Hematopoietic multipotent progenitor cell treated with erythropoietin and hydrocortisone succinate and interleukin-3 and kit ligand, for 4 days (in vitro differentiated cells): ENCODE measurements around the gene SHQ1.

ENCODE experiments used
- DNase-seq: peaks from one replicate; pipeline ENCODE4 v3.0.0-alpha.2; 2015

SHQ1 gene

DNA sequence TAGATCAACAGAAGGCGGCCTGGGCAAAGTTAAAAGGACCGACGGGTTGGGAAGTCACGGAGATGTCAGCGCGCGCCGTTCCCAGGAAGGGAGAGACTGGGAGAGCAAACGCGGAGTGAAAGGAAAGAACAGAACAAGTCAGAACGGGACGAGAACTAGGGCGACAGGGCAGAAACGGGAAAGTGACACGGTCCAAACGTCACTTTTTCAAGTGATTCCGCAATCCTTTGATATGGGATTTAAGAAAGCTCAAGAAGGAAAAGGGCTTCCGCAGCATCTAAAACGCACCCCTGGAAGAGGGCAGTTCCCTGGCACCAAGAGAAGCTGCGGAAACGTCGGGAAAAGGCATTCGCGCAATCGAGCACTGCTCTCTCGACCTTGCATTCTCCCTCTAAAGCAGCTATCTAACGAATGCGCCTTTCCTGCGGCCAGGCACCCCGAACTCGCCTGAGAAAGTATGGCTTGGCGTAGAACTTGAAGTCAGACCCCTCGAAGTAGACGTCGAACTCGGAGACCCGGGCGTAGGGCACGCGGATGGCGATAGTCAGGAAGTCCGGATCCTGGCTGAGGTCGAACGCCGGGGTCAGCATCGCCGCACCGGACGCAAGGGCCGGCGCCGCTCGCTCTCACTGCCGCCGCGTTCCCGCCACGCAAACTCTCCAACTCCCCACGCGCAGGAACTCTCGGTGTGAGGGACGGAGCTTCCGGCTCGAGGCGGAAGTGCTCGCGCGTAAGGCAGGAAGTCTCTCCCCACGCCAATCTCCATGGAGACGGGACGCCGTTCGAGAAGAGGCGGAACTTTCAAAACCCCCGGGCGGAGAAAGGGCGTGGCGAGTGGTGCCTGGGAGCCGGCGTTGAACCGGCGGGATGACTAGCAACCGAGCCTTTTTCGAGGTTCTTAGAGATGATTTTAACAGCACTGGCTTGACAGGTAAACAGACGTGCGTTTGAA, at the start of gene SHQ1:
Gene SHQ1 (minus strand): TSS at position 695 of the 952 bp plus-strand sequence. CDS start 105 bp downstream, at position 590.
- DNase-seq, result peak; percentile 98

DNA sequence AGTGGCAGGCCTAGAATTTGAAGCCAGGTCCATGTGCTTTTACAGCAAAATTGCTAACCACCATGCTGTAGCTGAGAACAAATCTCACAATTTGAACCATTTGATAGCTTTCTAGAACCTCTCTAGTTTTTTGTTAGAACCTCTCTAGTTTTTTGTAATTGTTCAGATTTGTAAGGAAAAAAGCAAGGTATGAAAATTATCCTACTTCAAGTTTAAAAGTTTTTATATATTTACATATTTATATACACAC, 49.4 kb upstream of the SHQ1 start:
- no peak for DNase-seq

DNA sequence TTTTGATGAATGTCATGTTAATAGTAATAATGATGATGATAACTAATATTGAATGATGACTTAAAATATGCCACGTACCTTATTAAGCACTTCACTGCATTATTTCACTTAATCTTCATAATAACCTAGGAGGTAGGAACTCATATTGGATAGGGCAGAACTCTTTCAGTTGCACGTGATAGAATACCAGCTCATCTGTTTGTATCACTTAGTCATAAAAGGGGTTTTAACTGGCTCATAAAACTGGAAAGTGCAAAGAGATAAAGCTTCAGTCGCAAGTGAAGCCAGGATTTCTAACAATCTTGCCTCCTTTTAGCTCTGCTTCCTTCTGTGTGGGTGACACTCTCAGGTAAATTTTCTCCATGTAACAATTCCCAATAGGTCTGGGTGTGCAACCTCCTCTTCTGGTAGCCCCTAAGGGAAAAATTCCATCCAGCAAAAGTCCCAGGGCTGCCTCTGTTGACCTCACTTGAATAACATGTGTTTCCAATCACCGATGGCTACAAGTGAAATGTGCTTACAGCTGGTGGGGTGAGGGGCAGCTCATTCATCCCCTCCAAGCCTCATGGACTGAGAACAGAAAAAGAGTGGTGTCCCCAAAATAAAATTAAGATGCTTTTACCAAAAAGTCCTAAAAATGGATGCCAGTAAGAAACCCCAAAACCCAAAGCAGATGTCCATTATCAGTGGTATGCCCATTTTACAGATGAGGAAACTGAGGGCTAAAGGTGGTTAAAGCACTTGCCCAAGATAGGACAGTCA, 48.9 kb upstream of the SHQ1 start:
- no peak for DNase-seq

DNA sequence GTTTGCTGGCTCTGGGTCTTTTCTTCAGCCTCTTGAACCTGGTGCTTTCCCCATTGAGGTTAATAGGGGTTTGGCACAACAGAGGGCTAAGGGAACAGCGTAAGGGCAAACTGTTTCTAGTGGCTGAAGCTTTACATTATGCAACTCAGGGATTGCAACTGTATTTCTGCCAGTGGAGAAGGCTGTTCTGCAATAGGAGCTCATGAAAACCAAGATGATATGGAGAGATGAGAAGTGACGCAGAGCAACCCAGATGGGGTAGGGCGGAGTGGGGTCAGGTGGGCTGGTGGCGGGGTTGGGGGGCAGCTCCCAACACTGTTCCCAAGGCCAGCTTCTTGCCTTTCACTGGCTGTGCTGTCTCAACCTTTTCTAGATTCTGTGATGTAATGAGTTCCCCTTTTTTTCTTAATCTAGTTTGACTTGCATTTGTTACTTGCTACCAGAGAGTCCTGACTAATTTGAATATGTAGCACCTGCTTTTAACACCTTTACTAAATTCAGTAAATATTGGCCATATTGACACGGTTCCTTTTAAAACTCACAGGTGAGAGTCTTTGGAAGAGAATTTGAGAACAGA, 46.8 kb upstream of the SHQ1 start:
- peak; percentile 66 for DNase-seq

DNA sequence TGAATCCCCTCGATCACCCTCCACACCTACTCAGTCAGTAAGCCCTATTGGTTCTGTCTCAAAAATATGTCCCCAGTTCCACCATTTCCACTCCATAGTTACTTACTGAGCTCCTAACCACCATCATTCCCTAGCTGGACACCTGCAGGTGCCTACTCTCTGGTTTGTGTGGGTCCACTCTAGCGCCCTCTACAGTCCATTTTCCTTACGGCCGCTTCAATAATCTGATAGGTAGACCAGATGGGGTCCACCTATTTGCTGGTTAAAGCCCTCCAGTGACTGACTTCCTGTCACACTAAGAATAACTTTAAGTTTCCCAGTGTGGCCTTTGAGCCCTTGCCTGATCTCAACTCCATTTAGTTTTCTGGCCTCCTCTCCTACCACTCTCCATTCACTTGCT, 44.6 kb upstream of the SHQ1 start:
- peak; percentile 30 for DNase-seq

DNA sequence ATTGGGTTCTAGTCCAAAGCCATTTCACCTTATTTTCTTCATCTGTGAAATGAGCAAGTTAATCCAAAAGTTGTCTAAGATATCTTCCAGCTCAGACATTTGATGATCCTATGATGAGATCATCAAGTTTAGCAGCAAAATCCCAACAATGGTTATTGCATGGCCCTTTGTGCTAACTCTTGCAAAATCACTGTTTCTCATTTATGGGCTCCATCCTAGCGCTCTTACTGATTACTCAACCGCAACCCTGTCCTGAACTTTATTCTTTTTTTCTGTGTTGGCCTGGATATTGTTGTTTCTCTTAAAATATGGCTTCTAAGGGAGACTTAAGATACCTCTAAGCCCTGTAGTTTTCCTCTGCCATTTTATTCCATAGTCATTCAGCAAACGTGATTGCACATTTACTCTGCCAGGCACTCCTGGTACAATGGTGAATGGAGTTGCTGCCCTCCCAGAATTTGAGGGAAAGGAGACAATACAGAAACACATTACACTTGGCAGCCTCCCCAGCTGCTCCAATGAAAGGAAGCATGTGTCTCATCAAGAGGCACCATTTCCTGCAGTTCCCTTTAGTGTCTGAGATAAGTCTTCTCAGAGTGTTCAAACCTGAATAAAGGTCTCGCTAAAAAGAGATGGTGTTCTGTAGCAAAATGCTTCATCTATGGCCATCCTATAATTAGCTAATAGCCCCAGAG, 44.0 kb upstream of the SHQ1 start:
- DNase-seq, result peak; percentile 15

DNA sequence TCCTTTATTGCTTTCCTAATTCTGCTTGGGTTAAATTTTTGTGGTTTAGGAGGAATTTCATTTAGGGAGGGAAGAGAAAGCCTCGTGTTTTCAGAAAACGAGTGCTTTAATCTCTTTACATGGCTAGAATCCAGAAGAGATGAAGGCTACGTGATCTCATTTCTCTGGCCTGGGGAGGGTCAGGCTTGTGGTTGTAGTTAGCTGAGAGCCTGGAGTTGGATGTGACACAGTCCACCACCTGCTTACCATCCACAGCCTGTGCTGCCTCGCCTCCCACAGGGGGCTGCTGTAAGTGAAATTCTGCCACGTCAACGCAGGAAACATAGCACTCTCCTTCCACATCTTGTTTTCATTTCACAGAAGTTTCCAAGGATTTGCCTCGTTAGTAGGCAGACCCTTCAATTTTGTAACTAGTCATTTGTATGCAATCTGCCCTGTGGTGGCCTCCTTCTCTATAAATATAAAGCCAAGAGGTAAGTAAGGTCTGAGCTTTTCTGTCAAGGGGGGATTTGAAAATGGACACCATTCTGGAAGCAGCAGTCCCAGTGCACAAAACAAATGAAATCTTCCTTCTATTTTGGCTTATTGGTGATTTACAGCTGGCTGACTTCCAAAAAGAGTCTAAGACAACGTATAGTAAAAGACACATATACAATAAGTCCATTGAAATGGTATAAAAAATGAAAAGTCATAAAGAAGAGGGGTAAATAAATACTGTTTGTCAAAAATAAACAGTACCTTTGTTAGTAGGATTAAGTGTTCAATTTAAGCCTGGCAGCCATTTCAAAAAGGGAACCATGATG, 43.0 kb upstream of the SHQ1 start:
- no peak for DNase-seq

DNA sequence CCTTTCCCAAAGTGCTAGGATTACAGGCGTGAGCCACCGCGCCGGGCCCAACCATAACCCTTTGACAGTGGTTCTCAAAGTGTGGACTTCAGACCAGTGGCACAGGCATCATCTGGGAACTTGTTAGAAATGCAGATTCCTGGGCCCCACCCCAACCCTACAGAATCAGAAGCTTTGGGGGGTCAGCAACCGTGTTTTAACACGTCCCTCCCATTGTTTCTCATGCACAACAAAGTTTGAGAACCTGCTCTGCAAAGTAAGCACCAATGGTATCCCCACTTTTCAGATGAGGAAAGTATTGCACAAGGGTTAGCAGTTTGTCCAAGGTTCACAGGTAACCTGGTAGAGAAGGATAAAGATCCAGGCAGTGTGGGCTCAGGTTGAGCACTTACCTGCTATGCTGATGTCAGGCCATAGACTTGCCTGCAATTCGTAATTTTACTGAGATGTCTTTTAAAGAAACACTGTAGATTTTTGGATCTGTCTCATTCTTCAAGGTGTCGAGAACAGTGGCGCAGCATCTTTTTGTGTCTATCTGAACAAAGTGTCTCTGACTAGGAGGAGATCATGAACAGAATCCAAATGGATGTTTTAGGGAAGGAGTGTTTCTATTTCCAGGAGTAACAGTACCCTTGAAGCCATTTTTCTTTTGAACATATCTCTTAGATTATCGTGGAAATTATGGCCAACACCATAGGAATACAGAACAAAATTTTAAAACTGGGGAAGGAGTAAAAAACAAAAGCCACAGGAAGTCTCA, 42.1 kb upstream of the SHQ1 start:
- no peak for DNase-seq

DNA sequence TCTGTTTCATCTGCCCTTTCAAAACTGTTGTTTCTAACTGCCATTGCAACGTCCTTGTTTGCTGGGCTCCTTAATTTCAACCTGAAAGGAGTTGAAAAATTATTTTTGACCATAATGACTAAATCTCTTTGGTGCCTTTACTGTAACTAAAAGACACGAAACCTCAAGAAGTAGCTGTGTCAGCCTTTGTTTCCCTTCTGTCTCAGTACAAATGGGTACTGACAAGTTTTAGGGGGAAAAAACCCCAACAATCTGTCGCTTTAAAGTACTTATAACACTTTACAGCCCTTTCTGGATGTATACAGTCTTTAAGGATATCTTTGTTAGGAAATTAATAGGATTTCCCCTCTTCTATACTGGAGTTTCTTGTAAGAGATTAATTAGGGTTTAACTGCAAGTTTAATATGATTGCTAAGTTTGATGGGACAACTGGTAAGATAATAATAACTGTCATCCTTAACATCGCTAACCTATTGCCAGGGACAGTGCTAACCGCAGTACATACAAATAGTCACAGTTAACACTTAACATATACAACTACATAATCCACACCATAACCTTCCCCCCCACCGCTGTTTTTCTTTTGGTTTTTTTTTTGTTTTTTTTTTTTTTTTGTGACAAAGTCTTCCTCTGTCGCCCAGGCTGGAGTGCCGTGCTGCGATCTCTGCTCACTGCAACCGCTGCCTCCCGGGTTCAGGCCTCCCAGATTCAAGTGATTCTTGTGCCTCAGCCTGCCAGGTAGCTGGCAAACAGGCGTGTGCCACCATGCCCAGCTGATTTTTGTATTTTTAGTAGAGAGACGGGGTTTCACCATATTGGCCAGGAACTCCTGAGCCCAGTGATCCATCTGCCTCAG, 41.3 kb upstream of the SHQ1 start:
- DNase-seq, result no peak

DNA sequence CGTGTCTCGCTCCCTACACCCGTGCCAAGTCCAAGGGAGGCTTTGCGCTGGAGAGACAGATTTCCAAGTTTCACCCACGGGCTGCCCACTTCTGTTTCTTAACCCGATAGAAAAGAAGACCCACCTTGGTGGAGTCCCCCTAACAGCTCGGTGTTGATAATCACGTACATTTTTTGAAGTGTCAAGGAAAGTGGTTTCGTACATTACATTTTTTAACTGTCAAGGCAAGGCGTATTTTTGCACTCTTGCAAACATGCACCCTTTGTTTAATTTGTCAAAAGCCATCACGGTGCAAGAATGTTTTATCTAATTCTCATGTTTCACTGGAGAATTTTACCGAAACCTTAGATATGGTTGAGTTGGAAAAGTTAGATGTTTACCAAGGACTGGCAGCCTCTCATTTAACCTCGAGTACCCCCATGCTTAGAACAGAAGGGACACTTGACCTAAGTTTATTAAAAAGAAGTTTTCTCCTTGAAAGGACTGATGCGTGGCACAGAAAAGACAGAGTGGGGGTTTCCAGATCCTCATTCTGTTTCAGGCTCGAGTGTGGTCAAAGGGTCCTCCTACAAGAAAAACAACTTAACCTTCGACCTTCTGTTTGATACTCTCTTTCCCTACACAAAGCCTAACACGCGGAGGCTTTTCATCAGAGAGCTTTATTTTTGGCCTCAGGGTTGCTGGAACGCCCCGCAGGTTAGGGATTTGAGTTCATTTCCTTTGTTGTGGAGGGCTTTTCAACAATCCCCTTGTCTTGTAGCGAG, 40.5 kb upstream of the SHQ1 start:
- DNase-seq, result no peak

DNA sequence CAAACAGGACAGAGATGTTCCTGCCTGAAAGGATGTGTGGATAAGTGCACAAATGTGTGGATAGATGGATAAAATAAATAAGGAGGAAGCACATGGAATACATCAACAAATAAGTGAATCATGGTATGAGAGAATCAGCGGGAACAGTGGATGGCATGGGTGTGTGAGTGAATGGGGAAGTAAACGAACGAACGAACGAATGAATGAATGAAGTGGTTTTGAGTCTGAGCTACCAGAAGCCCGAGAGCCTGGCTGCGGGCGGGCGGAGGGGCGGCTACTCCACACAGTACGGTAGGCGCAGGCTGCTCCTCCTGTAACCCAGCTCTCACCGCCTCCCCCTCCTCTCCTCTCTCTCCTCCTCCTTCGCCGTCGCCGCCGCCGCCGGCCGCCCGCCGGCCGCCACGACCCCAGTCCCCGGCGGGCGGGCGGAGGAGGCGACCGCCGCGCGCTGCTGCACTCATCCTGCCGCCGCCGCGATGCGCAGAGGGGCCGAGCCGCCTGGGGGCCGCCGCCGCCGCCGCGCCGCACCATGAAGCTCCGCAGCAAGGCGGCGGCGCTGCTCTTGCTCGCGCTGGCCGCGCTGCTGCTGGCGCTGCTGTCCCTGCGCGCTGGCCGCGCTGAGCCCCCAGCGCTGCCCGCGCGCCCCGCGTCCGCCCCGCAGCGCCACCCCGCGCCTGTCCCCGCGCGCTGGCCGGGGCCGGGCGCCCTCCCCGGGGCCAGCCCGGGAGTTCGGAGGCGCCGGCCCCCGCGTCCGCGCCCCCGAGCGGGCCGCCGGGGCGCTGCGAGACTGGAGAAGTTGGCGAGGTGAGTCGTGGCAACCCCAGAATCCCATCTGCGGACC, 39.7 kb upstream of the SHQ1 start, which contains the start of gene GXYLT2:
Gene GXYLT2 (plus strand): TSS at position 342 of the 841 bp plus-strand sequence. CDS start 188 bp downstream, at position 530.
- peak; percentile 73 for DNase-seq

DNA sequence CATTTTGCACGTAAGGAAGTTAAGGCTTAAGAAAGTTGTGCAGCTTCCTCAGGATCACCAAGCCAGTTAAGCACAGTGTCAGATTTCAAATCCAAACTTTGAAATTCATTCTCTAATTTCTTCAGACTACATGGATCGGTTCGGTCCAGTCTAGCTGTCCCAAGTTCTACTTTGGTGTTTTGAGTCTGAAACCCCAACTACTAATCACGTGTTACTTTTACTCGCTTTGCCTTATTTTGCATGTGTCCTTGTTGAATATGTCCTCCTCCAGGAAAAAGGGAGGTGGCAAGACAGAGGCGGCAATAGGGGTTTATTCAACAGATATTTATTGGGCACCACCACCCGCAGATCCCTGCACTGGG, 39.1 kb upstream of the SHQ1 start:
- no peak for DNase-seq

DNA sequence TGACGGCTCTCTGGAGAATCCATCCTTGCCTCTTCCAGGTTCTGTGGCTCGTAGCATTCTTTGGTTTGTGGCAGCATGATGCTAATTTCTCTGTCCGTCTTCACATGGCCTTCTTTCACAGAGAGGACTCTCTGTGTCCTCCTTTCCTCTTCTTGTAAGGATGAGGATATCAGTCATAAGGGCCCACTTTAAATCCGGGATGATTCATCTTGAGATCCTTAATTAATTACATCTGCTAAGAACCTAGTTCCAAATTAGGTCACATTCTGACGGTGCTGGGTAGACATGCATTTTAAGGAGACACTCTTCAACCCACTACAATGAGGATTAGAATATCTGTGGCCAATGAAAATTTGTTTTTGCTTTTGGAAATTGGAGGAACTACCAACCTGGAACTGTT, 23.9 kb upstream of the SHQ1 start:
- DNase-seq, result no peak

DNA sequence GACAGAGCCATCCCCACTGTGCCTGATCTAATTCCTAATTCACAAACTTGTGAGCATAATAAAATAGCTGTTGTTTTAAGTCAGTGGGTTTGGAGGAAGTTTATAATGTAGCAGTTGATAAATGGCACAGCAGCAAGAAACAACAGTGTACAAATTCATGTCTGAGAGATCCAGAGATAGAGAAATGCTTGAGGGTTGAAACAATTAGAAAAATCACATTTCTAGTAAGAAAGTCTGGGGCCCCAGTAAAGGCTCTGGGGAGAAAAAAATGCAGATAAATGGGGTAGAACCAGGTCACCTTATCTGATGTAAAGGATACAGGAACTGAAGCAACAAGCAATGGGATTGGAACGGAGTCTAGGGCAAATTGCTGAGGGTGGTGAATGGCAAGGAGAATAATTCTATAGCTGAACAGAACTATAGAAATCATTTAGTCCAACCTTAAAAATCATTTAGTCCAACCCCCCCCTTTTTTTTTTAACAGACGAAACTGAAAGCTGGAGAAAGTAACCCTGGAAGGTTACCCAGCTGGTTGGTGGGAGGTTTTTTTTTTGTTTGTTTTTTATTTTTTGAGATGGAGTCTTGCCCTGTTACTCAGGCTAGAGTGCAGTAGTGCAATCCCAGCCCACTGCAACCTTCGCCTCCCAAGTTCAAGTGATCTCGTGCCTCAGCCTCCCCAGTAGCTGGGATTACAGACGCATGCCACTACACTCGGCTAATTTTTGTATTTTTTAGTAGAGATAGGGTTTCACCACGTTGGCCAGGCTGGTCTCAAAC, 14.3 kb upstream of the SHQ1 start:
- DNase-seq, result peak; percentile 19

DNA sequence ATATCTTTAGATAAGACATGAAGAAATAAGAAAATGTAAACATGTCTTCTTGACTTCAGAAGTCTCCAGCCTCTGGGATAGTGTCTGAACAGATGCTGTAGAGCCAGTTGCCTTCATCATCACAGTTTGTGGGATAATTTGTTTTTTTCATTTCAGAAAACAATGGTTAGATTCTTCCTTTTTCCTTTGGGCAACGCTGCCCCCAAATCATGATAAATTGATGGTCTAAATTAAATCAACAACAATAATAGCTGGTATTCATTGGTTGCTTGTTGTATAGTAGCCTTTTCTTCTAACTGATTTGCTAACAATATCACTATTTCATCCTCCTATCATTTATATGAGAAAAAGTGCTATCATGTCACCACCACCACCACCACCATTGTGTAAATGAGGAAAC, 12.6 kb upstream of the SHQ1 start:
- no peak for DNase-seq

DNA sequence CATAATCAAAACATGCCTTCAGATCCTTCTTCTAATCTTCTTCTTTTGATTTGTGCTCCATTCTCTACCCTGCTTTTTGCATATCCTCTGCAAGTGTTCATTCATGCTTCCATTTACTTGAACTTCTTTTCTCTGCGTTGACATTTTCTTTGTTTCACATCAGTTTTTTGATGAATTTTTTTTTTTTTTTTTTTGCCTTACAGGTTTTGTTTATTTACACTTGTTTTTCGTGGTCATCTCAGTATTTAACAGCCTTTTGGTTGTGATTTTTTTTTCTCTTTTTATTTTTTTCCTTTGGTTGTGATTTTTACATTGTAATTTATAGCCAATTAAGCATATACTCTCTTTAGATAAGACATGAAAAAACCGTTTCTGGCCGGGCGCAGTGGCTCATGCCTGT, 11.8 kb upstream of the SHQ1 start:
- no peak for DNase-seq

DNA sequence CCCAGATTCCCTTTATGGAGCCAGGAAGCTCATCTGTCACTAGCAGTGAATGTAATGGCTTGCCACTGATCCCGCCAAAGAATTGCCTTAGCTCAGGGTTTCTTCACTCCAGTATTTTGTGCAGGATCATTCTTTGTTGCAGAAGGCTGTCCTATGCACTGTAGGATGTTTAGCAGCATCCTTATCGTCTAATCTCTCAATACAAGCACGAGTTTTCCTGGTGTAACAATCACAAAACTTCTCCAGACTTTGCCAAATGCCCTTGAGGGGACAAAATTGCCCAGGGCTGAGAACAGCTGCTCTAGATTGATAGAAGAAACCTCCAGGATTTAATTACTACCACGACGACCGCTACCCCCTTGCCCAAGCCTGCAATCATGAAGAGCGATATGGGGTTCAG, 6.8 kb upstream of the SHQ1 start:
- no peak for DNase-seq

DNA sequence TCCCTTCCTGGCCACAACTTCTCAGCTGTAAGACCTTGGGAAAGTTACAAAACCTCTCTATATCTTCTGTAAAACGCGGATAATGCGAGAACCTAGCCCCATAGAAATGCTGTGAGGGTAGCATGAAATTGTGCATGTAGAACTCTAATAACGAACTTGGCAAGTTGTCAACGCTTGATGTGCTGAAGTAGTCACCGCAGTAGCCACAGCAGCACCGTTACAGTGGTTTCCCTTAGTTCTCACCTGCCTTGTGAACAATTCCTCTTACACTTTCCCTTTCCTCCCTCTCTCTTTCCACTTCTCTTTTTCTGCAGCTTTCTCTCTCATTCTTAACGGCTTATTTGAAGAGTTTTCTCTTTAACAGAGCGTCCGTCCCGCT, 447 bp upstream of the SHQ1 start:
- peak; percentile 80 for DNase-seq
